Esophagus squamous epithelium (tissue), 5 donors: ENCODE data around the gene ATAD2B. TPM values are rescaled to one million over a fixed set of nuclear protein-coding genes. Genes with fewer than 3 reads are reported as not detected.
A peak's percentile ranks its signal among the peaks of the same experiment; 100 is the strongest.

Source experiments
- DNase-seq: peaks from one replicate; lab custom pipeline; 2025; lab: John Stamatoyannopoulos, UW
- H3K27ac ChIP-seq, 4 donors: fragments of 200-600 bp; sonication (generic); one replicate each; pipeline ENCODE4 v1.5.1; 2016 to 2019; ENCODE audit warnings: mild to moderate bottlenecking in 1 of 4
- H3K27me3 ChIP-seq, 4 donors: fragments of 200-600 bp; sonication (generic); 1 replicate in 3 of 4; 2 replicates in 1 of 4; pipeline versions ENCODE4 v1.5.1 to v1.6.0; 2017 to 2021; ENCODE audit warnings: antibody characterized with exemption in 1 of 4
- H3K36me3 ChIP-seq, 3 donors: fragments of 200-600 bp; sonication (generic); one replicate each; pipeline ENCODE4 v1.5.1; 2016 to 2019
- H3K4me1 ChIP-seq, 3 donors: fragments of 200-600 bp; sonication (generic); one replicate each; pipeline ENCODE4 v1.5.1; 2017 to 2019
- H3K4me3 ChIP-seq, 4 donors: fragments of 200-600 bp; sonication (generic); 1 replicate in 3 of 4; 2 replicates in 1 of 4; pipeline ENCODE4 v1.5.1; 2016 to 2019; ENCODE audit warnings: mild to moderate bottlenecking in 2 of 4, moderate library complexity in 1 of 4
- H3K9me3 ChIP-seq, 3 donors: fragments of 200-600 bp; sonication (generic); one replicate each; pipeline ENCODE4 v1.5.1; 2016 to 2019
- POLR2A ChIP-seq, 4 donors: fragments of 450-650 bp; IDR thresholded peaks; one replicate each; pipeline ENCODE4 v1.6.1; 2017; ENCODE audit warnings: antibody characterized with exemption in 4 of 4, mild to moderate bottlenecking in 4 of 4, moderate library complexity in 3 of 4
- WGBS, 2 donors: methylation state at CpG; one replicate each; pipeline ENCODE4 v1.1.5; 2018; 5-methylcytosine and 5-hydroxymethylcytosine counted together
- intact Hi-C: fragments of 100-400 bp; cut with DNase I; formaldehyde crosslinking; loops from one replicate; pipeline ENCODE4 v1.15.0; 2022
- total RNA-seq, 4 donors: library from RNA; depleted of rRNA; stranded (reverse); fragments of >200 nt; gene quantifications; one replicate each; pipeline ENCODE4 v1.1.0, GENCODE V29; 2016
- TF ChIP-seq, protein P1 (sequence below), 6 experiments: fragments of 450-650 bp in 4 of 6; fragments of 200-600 bp in 2 of 6; sonication (generic) in 2 of 6; IDR thresholded peaks; one replicate each; pipeline ENCODE4 v1.5.1; 2016 to 2019; ENCODE audit warnings: antibody characterized with exemption in 6 of 6, mild to moderate bottlenecking in 4 of 6, moderate library complexity in 4 of 6
- donor health status: DM: yes; HTN: yes; CAD: no.

Gene ATAD2B
- total RNA-seq, 4 donors from 2014 or later: 7.4 to 29.2 (median 20.8) TPM

DNA sequence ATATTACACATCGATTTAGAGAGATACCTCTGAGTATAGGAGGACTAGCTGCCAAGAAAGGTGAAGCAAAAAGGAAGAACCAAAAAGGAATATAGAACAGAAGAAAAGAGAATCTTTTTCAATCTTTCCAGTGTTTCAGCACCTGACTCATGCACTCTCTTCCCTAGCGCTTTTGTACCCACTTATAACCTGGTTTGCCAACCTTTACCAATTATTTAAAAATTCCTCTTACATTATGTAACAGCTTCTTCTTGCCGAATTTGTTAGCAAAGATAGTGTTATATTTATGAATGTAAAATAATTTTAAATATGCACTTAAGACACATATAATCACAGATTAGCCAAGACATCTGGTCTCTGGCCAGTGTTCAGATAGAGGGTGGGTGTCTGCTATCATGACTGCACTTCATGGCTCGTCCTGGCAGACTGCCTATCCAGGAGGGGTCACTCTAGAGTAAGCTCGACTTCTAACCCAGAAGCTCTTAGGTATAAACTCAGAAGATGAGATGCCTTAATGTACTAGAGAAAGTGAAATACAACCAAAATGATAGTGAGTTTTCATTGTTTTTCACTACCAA, 122.9 kb downstream of the ATAD2B start:
- Histone ChIP-seq H3K9me3 (no peaks in the 10 kb centered on the region), H3K36me3 (peaks cover 0 to 22% (median 4%) of the 10 kb centered on the region in 3 donors), H3K4me3 (no peak overlapping the region), H3K27me3 (no peaks in the 10 kb centered on the region), H3K4me1 (peaks cover 0 to 19% (median 9%) of the 10 kb centered on the region in 3 donors), H3K27ac (peak overlapping the region in 2 of 4 donors; percentile 24 to 54)
- DNase-seq: no peak
- intact Hi-C loops: no loop called here
- 23 to 55% methylated on average over 5 of the region's 5 CpGs for WGBS, 2 donors
- no peak for TF ChIP-seq POLR2A (IDR thresholded peaks at IDR 0.05)
- TF ChIP-seq, protein P1, sequence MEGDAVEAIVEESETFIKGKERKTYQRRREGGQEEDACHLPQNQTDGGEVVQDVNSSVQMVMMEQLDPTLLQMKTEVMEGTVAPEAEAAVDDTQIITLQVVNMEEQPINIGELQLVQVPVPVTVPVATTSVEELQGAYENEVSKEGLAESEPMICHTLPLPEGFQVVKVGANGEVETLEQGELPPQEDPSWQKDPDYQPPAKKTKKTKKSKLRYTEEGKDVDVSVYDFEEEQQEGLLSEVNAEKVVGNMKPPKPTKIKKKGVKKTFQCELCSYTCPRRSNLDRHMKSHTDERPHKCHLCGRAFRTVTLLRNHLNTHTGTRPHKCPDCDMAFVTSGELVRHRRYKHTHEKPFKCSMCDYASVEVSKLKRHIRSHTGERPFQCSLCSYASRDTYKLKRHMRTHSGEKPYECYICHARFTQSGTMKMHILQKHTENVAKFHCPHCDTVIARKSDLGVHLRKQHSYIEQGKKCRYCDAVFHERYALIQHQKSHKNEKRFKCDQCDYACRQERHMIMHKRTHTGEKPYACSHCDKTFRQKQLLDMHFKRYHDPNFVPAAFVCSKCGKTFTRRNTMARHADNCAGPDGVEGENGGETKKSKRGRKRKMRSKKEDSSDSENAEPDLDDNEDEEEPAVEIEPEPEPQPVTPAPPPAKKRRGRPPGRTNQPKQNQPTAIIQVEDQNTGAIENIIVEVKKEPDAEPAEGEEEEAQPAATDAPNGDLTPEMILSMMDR (IDR thresholded peaks at IDR 0.05): no peak

DNA sequence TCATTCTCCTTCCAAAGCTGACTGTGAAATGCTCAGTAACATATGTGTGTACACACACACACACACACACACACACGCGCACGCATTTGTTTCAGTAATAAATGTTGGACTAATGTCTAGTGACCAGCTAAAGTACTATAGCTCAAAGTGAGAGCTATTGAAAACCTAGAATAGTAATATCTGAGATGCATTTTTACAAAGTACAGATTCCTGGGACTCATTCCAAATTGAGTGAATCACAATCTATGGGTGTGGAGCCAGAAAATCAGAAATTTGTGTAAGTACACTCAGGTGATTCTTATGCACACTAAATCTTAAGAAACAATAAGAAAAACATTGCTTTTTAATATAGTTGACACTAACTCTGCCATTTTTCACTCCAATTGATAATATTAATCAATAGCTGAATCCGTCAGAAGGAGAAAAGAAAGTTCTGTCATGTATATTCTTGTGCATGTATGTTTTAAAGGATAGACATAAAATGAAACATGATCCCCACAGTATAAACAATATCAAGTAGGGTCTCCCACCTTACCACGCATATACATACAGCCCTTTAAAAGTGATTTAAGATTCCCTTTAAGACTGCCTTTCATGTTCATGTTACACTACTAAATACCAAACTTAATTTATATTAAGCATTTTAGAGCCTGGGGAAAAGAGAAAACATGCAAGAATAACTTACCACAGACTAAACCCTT, 123.5 kb downstream of the ATAD2B start:
- TF ChIP-seq, protein P1 (IDR thresholded peaks at IDR 0.05): no peak
- no peak for TF ChIP-seq POLR2A (IDR thresholded peaks at IDR 0.05)
- peaks cover 0 to 16% (median 0%) of the 10 kb centered on the region in 3 donors for H3K36me3 ChIP-seq
- 40 to 52% methylated on average over 5 of the region's 5 CpGs for WGBS, 2 donors
- DNase-seq: no peak
- peak overlapping the region in 2 of 4 donors; percentile 24 to 54 for H3K27ac ChIP-seq
- no peak overlapping the region for H3K4me3 ChIP-seq
- no peaks in the 10 kb centered on the region for H3K27me3 ChIP-seq
- peaks cover 0 to 19% (median 9%) of the 10 kb centered on the region in 3 donors for H3K4me1 ChIP-seq
- H3K9me3 ChIP-seq: no peaks in the 10 kb centered on the region
- intact Hi-C loops: no loop called here

DNA sequence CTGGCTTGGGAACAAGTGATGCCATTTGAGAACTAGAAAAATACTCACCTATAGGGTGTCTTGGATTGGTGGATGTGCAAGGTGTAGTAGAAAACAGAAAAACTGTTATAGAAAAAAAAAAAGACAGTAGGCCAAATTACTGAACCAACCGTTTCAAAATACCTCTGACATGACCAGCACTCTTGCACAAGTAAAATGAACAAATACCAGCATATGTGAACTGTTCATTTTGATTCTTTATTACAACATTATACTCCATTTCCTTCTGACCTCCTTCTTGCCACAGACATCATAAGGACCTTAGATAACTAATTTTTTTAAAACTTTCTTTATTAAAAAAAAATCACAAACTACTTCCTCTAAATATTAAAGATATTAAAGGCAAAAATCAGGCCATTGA, 125.5 kb downstream of the ATAD2B start:
- peaks cover 0 to 19% (median 9%) of the 10 kb centered on the region in 3 donors for H3K4me1 ChIP-seq
- intact Hi-C loops: no loop called here
- H3K27ac ChIP-seq: no peak overlapping the region
- WGBS, 2 donors: 39 to 46% methylated on average over 1 of the region's 1 CpG
- no peaks in the 10 kb centered on the region for H3K27me3 ChIP-seq
- no peak overlapping the region for H3K4me3 ChIP-seq
- DNase-seq: no peak
- H3K36me3 ChIP-seq: peaks cover 0 to 18% (median 0%) of the 10 kb centered on the region in 3 donors
- TF ChIP-seq POLR2A (IDR thresholded peaks at IDR 0.05): no peak
- TF ChIP-seq, protein P1 (IDR thresholded peaks at IDR 0.05): no peak
- H3K9me3 ChIP-seq: no peaks in the 10 kb centered on the region

DNA sequence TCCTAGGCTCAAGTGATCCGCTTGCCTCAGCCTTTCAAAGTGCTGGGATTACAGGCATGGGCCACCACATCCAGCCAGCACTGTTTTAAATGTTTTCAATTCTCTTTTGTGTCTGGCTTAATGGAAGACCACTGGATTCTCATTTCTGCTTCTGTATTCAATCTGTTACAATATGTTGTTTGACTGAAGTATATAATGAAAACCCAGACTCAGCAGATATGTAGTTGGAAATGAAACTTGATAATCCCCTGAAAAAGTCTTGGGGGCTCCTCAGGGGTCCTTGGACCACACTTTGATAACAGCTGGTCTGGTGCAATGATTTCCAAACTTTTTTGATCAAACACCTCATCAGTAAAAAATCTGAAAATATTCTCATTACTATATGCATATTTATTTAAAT, 132.7 kb downstream of the ATAD2B start:
- TF ChIP-seq POLR2A (IDR thresholded peaks at IDR 0.05): no peak
- TF ChIP-seq, protein P1 (IDR thresholded peaks at IDR 0.05): no peak
- peaks cover 3 to 8% (median 6%) of the 10 kb centered on the region in 3 donors for H3K4me1 ChIP-seq
- no peak overlapping the region for H3K4me3 ChIP-seq
- no peak for DNase-seq
- H3K36me3 ChIP-seq: peaks cover 0 to 37% (median 0%) of the 10 kb centered on the region in 3 donors
- WGBS, 2 donors: 100% methylated on average over 1 of the region's 1 CpG
- H3K27ac ChIP-seq: no peak overlapping the region
- intact Hi-C loops: no loop called here
- H3K27me3 ChIP-seq: no peaks in the 10 kb centered on the region
- no peaks in the 10 kb centered on the region for H3K9me3 ChIP-seq

DNA sequence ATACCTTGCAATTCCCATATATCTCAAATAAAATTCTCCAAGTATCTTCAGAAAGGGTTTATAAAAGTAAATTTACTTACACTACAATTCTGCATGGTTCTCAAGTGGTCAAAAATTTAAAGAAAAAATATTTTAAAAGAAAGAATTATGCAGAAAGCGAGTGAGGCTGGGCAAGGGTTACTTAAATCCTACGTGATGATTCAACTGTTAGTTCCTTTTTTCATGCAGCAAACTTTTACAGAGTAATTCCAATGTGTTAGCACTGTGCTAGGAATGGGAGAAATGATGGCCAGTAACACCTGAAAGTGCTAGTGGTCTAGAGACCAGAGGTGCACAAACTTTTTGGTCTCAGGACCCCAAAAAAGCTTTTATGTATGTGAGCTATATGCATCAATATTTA, 133.4 kb downstream of the ATAD2B start:
- Histone ChIP-seq H3K27me3 (no peaks in the 10 kb centered on the region), H3K36me3 (peaks cover 0 to 37% (median 0%) of the 10 kb centered on the region in 3 donors), H3K9me3 (no peaks in the 10 kb centered on the region), H3K4me3 (no peak overlapping the region), H3K4me1 (peaks cover 3 to 8% (median 6%) of the 10 kb centered on the region in 3 donors), H3K27ac (no peak overlapping the region)
- DNase-seq: no peak
- TF ChIP-seq POLR2A (IDR thresholded peaks at IDR 0.05): no peak
- TF ChIP-seq, protein P1 (IDR thresholded peaks at IDR 0.05): no peak
- intact Hi-C loops: no loop called here
- WGBS, 2 donors: 80 to 84% methylated on average over 2 of the region's 2 CpGs
